ENCODE measurements around the gene CADM2.

CADM2 gene

GRCh38 chr3:85574006-85574705 is 615.4 kb downstream of the CADM2 start:
- no peak overlapping the region for H3K4me3 ChIP-seq (ENCODE audit: low read length)
- H3K27ac ChIP-seq (ENCODE audit: low read depth, low read length): no peak overlapping the region
- TF ChIP-seq, protein P1, sequence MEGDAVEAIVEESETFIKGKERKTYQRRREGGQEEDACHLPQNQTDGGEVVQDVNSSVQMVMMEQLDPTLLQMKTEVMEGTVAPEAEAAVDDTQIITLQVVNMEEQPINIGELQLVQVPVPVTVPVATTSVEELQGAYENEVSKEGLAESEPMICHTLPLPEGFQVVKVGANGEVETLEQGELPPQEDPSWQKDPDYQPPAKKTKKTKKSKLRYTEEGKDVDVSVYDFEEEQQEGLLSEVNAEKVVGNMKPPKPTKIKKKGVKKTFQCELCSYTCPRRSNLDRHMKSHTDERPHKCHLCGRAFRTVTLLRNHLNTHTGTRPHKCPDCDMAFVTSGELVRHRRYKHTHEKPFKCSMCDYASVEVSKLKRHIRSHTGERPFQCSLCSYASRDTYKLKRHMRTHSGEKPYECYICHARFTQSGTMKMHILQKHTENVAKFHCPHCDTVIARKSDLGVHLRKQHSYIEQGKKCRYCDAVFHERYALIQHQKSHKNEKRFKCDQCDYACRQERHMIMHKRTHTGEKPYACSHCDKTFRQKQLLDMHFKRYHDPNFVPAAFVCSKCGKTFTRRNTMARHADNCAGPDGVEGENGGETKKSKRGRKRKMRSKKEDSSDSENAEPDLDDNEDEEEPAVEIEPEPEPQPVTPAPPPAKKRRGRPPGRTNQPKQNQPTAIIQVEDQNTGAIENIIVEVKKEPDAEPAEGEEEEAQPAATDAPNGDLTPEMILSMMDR (IDR thresholded peaks at IDR 0.05; ENCODE audit: low read depth, low read length, poor library complexity, severe bottlenecking): no peak
- TF ChIP-seq EZH2phosphoT487 (IDR thresholded peaks at IDR 0.05; ENCODE audit: borderline replicate concordance, low read length): no peak
- no peaks in the 10 kb centered on the region for H3F3A ChIP-seq (ENCODE audit: control insufficient read depth, insufficient read depth)
- H4K20me1 ChIP-seq (ENCODE audit: control insufficient read depth, insufficient read depth, low read depth, low read length): no peaks in the 10 kb centered on the region
- H3K27me3 ChIP-seq (ENCODE audit: control insufficient read depth, low read length): no peaks in the 10 kb centered on the region
- H3K4me1 ChIP-seq (ENCODE audit: control insufficient read depth, low read length): no peaks in the 10 kb centered on the region
- no peaks in the 10 kb centered on the region for H3K9me2 ChIP-seq (replicated peaks; ENCODE audit: control insufficient read depth, low read length)
- H3K36me3 ChIP-seq (ENCODE audit: control insufficient read depth, low read length): no peaks in the 10 kb centered on the region
- H3K79me2 ChIP-seq (ENCODE audit: control insufficient read depth, low read length): no peaks in the 10 kb centered on the region
- no peaks in the 10 kb centered on the region for H3K9me3 ChIP-seq (ENCODE audit: control insufficient read depth, insufficient read depth, low read length)
- H3K4me2 ChIP-seq (ENCODE audit: low read length): no peak overlapping the region

DNA sequence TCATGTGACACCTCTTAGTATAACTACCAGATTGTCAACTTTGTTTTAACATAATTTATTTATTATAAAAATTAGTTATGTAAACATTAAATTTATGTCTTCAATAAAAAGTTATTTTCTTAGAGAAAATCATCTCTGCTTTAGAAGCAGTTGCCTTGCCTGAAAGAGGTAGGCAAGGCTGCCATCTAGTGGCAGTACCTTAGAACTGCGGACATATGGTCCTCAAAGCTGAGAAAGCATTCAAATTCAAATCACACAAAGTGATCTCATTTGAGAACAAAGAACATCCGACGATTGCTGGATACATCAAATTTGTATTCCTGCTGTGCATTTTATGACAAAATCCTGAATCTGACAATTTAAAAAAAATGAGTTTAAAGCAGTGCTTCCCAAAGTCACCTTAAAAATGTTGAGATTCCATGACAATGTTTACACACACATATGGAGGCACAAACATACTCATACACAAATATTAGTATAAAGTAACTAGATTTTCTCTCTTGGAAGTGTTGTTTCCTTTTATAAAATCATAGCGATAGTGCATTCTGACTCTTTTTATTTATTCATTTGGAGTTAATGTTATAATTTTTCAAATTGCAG is 617.4 kb downstream of the CADM2 start:
- H4K20me1 ChIP-seq (ENCODE audit: control insufficient read depth, insufficient read depth, low read depth, low read length): no peaks in the 10 kb centered on the region
- H3K36me3 ChIP-seq (ENCODE audit: control insufficient read depth, low read length): no peaks in the 10 kb centered on the region
- H3F3A ChIP-seq (ENCODE audit: control insufficient read depth, insufficient read depth): no peaks in the 10 kb centered on the region
- H3K27me3 ChIP-seq (ENCODE audit: control insufficient read depth, low read length): no peaks in the 10 kb centered on the region
- H3K4me3 ChIP-seq (ENCODE audit: low read length): no peak overlapping the region
- H3K79me2 ChIP-seq (ENCODE audit: control insufficient read depth, low read length): no peaks in the 10 kb centered on the region
- H3K9me2 ChIP-seq (replicated peaks; ENCODE audit: control insufficient read depth, low read length): no peaks in the 10 kb centered on the region
- H3K4me2 ChIP-seq (ENCODE audit: low read length): no peak overlapping the region
- no peaks in the 10 kb centered on the region for H3K4me1 ChIP-seq (ENCODE audit: control insufficient read depth, low read length)
- H3K9me3 ChIP-seq (ENCODE audit: control insufficient read depth, insufficient read depth, low read length): no peaks in the 10 kb centered on the region
- no peak for TF ChIP-seq EZH2phosphoT487 (IDR thresholded peaks at IDR 0.05; ENCODE audit: borderline replicate concordance, low read length)
- TF ChIP-seq, protein P1 (IDR thresholded peaks at IDR 0.05; ENCODE audit: low read depth, low read length, poor library complexity, severe bottlenecking): peak; percentile 74
- no peak overlapping the region for H3K27ac ChIP-seq (ENCODE audit: low read depth, low read length)

GRCh38 chr3:85576697-85577200 is 618.0 kb downstream of the CADM2 start:
- H3K27ac ChIP-seq (ENCODE audit: low read depth, low read length): no peak overlapping the region
- no peaks in the 10 kb centered on the region for H3K36me3 ChIP-seq (ENCODE audit: control insufficient read depth, low read length)
- H3K9me2 ChIP-seq (replicated peaks; ENCODE audit: control insufficient read depth, low read length): no peaks in the 10 kb centered on the region
- H3K9me3 ChIP-seq (ENCODE audit: control insufficient read depth, insufficient read depth, low read length): no peaks in the 10 kb centered on the region
- H3K79me2 ChIP-seq (ENCODE audit: control insufficient read depth, low read length): no peaks in the 10 kb centered on the region
- no peaks in the 10 kb centered on the region for H3F3A ChIP-seq (ENCODE audit: control insufficient read depth, insufficient read depth)
- no peak overlapping the region for H3K4me3 ChIP-seq (ENCODE audit: low read length)
- no peaks in the 10 kb centered on the region for H3K27me3 ChIP-seq (ENCODE audit: control insufficient read depth, low read length)
- no peak for TF ChIP-seq EZH2phosphoT487 (IDR thresholded peaks at IDR 0.05; ENCODE audit: borderline replicate concordance, low read length)
- TF ChIP-seq, protein P1 (IDR thresholded peaks at IDR 0.05; ENCODE audit: low read depth, low read length, poor library complexity, severe bottlenecking): no peak
- no peaks in the 10 kb centered on the region for H3K4me1 ChIP-seq (ENCODE audit: control insufficient read depth, low read length)
- H3K4me2 ChIP-seq (ENCODE audit: low read length): no peak overlapping the region
- H4K20me1 ChIP-seq (ENCODE audit: control insufficient read depth, insufficient read depth, low read depth, low read length): no peaks in the 10 kb centered on the region

All from DOHH2 (cell line).